Measurements from ENCODE around the gene CTNNBL1. TPM values are rescaled to one million over a fixed set of nuclear protein-coding genes. Genes with fewer than 3 reads are reported as not detected.

Gene CTNNBL1
- total and polyA plus RNA-seq, 8 donors, result 36.0 to 63.6 (median 50.1) TPM

- intact Hi-C loops (cut with DNase I), result no loop called here
- DNase-seq, result no peak
- Histone ChIP-seq H3K4me1 (peaks cover 3 to 13% of the 10 kb centered on the region in 2 donors), H3K27ac (no peak overlapping the region), H3K4me3 (no peak overlapping the region), H3K27me3 (peaks cover 10 to 93% of the 10 kb centered on the region in 2 donors), H3K36me3 (no peaks in the 10 kb centered on the region), H3K9me3 (no peaks in the 10 kb centered on the region)
- no peak for ATAC-seq
- TF ChIP-seq, protein P1, sequence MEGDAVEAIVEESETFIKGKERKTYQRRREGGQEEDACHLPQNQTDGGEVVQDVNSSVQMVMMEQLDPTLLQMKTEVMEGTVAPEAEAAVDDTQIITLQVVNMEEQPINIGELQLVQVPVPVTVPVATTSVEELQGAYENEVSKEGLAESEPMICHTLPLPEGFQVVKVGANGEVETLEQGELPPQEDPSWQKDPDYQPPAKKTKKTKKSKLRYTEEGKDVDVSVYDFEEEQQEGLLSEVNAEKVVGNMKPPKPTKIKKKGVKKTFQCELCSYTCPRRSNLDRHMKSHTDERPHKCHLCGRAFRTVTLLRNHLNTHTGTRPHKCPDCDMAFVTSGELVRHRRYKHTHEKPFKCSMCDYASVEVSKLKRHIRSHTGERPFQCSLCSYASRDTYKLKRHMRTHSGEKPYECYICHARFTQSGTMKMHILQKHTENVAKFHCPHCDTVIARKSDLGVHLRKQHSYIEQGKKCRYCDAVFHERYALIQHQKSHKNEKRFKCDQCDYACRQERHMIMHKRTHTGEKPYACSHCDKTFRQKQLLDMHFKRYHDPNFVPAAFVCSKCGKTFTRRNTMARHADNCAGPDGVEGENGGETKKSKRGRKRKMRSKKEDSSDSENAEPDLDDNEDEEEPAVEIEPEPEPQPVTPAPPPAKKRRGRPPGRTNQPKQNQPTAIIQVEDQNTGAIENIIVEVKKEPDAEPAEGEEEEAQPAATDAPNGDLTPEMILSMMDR (IDR thresholded peaks at IDR 0.05), result no peak
Observed at GRCh38 chr20:37907330-37907676, 213.5 kb downstream of the CTNNBL1 start.

GRCh38 chr20:37907677-37908401 lies 214.0 kb downstream of the CTNNBL1 start:
- intact Hi-C loops (cut with DNase I), result no loop called here
- H3K4me1 ChIP-seq, result peaks cover 0 to 8% of the 10 kb centered on the region in 2 donors
- ATAC-seq (peak; percentile 7), DNase-seq (peak in 1 of 4 donors; percentile 50)
- no peak overlapping the region for H3K27ac ChIP-seq
- no peak overlapping the region for H3K4me3 ChIP-seq
- no peaks in the 10 kb centered on the region for H3K36me3 ChIP-seq
- TF ChIP-seq, protein P1 (IDR thresholded peaks at IDR 0.05), result no peak
- no peaks in the 10 kb centered on the region for H3K9me3 ChIP-seq
- peaks cover 6 to 93% of the 10 kb centered on the region in 2 donors for H3K27me3 ChIP-seq

DNA sequence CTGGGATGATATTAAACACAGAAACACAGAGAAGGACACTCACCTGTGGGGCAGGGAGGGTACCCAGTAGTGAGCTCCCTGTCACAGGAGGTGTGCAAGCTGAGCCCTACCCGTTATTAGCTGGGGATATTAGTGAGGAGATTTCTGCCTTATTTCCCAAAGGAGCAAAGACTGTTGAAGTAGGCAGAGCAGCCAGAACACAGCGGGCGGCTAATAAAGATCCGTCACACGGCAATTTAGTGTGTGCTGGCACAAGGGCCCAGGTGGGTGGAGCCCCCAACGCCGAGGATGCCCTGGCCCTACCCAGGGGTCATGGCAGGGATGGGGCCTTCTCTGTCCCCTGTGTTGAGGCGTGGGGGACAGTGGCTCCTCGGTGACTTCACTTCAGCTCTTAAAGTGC lies 217.4 kb downstream of the CTNNBL1 start:
- no peak for DNase-seq
- Histone ChIP-seq H3K36me3 (no peaks in the 10 kb centered on the region), H3K9me3 (no peaks in the 10 kb centered on the region), H3K27ac (no peak overlapping the region), H3K4me3 (no peak overlapping the region), H3K27me3 (peaks cover 0 to 94% of the 10 kb centered on the region in 2 donors), H3K4me1 (peaks cover 8 to 9% of the 10 kb centered on the region in 2 donors)
- ATAC-seq, result no peak
- intact Hi-C loops (cut with DNase I), result loop anchor here in 1 of 2 donors (10.0 kb wide), 1 partner anchor 64 kb away; no protein-coding TSS in a partner anchor
- TF ChIP-seq, protein P1 (IDR thresholded peaks at IDR 0.05), result no peak

- Histone ChIP-seq H3K36me3 (no peaks in the 10 kb centered on the region), H3K4me1 (peaks cover 8 to 9% of the 10 kb centered on the region in 2 donors), H3K9me3 (no peaks in the 10 kb centered on the region), H3K27ac (no peak overlapping the region), H3K4me3 (no peak overlapping the region), H3K27me3 (peaks cover 0 to 94% of the 10 kb centered on the region in 2 donors)
- TF ChIP-seq, protein P1 (IDR thresholded peaks at IDR 0.05), result no peak
- ATAC-seq (peak; percentile 18), DNase-seq (peak in 1 of 4 donors; percentile 41)
- intact Hi-C loops (cut with DNase I), result loop anchor here in 1 of 2 donors (10.0 kb wide), 1 partner anchor 63 kb away; no protein-coding TSS in a partner anchor
Observed at GRCh38 chr20:37911838-37912281, 218.0 kb downstream of the CTNNBL1 start.

DNA sequence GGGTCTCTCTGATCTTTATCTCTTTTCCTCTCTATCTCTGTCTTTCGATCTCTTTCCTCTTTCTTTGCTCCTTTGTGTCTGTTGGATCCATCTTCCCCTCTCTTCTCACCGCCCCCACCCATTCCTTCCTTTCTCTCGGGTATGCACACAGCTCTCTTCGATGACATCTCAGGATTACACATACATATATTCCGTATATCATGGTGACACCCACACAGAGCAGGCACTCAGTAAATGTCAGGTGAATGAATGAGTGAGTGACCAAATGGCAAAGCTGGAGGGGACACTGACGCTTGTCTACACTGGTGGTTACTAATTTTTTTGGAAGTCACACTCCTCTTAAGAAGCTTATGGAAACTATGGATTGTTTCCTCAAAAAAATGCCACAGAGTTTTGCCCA lies 219.0 kb downstream of the CTNNBL1 start:
- H3K27ac ChIP-seq, result no peak overlapping the region
- no peaks in the 10 kb centered on the region for H3K9me3 ChIP-seq
- ATAC-seq (no peak), DNase-seq (no peak)
- peaks cover 0 to 96% of the 10 kb centered on the region in 2 donors for H3K27me3 ChIP-seq
- intact Hi-C loops (cut with DNase I), result loop anchor here in 1 of 2 donors (10.0 kb wide), 1 partner anchor 62 kb away; no protein-coding TSS in a partner anchor
- peaks cover 8 to 9% of the 10 kb centered on the region in 2 donors for H3K4me1 ChIP-seq
- no peaks in the 10 kb centered on the region for H3K36me3 ChIP-seq
- H3K4me3 ChIP-seq, result no peak overlapping the region
- TF ChIP-seq, protein P1 (IDR thresholded peaks at IDR 0.05), result no peak

Data from left lung (tissue), 10 donors.